IMR-90 (cell line): Measurements from ENCODE around the gene CTSC. TPM values are rescaled to one million over a fixed set of nuclear protein-coding genes. Genes with fewer than 3 reads are reported as not detected.

Experiments
- ATAC-seq: fragments of 200-7000 bp; cut with Tn5 transposase; 2 replicates; pipeline ENCODE4 v1.9.1; 2020; ENCODE audit warnings: low read depth, mild to moderate bottlenecking, moderate library complexity
- BruUV-seq: library from RNA; stranded (reverse); fragments of 400-500 nt; replicated peaks from 2 replicates; lab custom pipeline; 2021; lab: Mats Ljungman, UMichigan
- CTCF ChIA-PET: fragments of 300-600 bp; formaldehyde crosslinking; extraction: SDS; loops from one replicate; lab custom pipeline; 2021; ENCODE audit warnings: antibody characterized with exemption; lab: Yijun Ruan, JAX
- POLR2A ChIA-PET: fragments of 300-600 bp; sonication (Branson Sonifier 250); formaldehyde crosslinking; loops from one replicate; lab custom pipeline; 2022; ENCODE audit warnings: antibody characterized with exemption; ENCODE audit not compliant: unreplicated experiment; lab: Charles Lee
- DNase-seq: peaks from one replicate; pipeline ENCODE4 v3.0.0; 2013
- H2AFZ ChIP-seq: replicated peaks from 2 replicates; pipeline ENCODE3; 2013; ENCODE audit warnings: low read length, mild to moderate bottlenecking; ENCODE audit not compliant: poor library complexity
- H2AK5ac ChIP-seq: 2 replicates; pipeline ENCODE4 v1.6.1; 2013; ENCODE audit warnings: low read depth, low read length, inconsistent platforms
- H2AK9ac ChIP-seq: replicated peaks from 2 replicates; pipeline ENCODE3; 2013; ENCODE audit warnings: mild to moderate bottlenecking, low read depth, low read length, moderate library complexity; ENCODE audit not compliant: poor library complexity
- H2BK120ac ChIP-seq: 2 replicates; pipeline ENCODE4 v1.6.1; 2013; ENCODE audit warnings: low read depth, low read length, inconsistent platforms
- H2BK15ac ChIP-seq: 3 replicates; pipeline ENCODE4 v1.6.1; 2013; ENCODE audit warnings: low read depth, low read length, inconsistent platforms
- H2BK20ac ChIP-seq: 2 replicates; pipeline ENCODE4 v1.6.1; 2013; ENCODE audit warnings: low read depth, mild to moderate bottlenecking, inconsistent platforms, low read length, moderate library complexity
- H2BK5ac ChIP-seq: 2 replicates; pipeline ENCODE4 v1.6.1; 2013; ENCODE audit warnings: mild to moderate bottlenecking, low read depth, low read length, inconsistent platforms; ENCODE audit not compliant: poor library complexity, severe bottlenecking
- H3K14ac ChIP-seq: replicated peaks from 2 replicates; pipeline ENCODE4 v1.6.1; 2013; ENCODE audit warnings: low read depth, low read length, inconsistent platforms
- H3K18ac ChIP-seq: 2 replicates; pipeline ENCODE4 v1.6.1; 2013; ENCODE audit warnings: low read depth, low read length, control low read depth
- H3K23ac ChIP-seq: 2 replicates; pipeline ENCODE4 v1.6.1; 2013; ENCODE audit warnings: low read depth, low read length, inconsistent platforms
- H3K27ac ChIP-seq: 2 replicates; pipeline ENCODE4 v1.5.1; 2013; ENCODE audit warnings: mild to moderate bottlenecking, control low read depth, low read length; ENCODE audit not compliant: insufficient read depth
- H3K27me3 ChIP-seq: 2 replicates; pipeline ENCODE4 v1.6.1; 2013; ENCODE audit warnings: low read length; ENCODE audit not compliant: control insufficient read depth, insufficient read depth
- H3K36me3 ChIP-seq: 2 replicates; pipeline ENCODE4 v1.6.1; 2013; ENCODE audit warnings: low read length, mixed read lengths; ENCODE audit not compliant: control insufficient read depth, insufficient read depth
- H3K4ac ChIP-seq: 2 replicates; pipeline ENCODE4 v1.6.1; 2013; ENCODE audit warnings: low read depth, low read length, inconsistent platforms
- H3K4me1 ChIP-seq: 2 replicates; pipeline ENCODE4 v1.6.1; 2013; ENCODE audit warnings: low read length, mixed read lengths; ENCODE audit not compliant: control insufficient read depth, insufficient read depth
- H3K4me2 ChIP-seq: 2 replicates; pipeline ENCODE4 v1.6.1; 2013; ENCODE audit warnings: low read depth, mild to moderate bottlenecking, control low read depth, low read length, moderate library complexity
- H3K4me3 ChIP-seq: 2 replicates; pipeline ENCODE4 v1.5.1; 2013; ENCODE audit warnings: low read depth, mild to moderate bottlenecking, control low read depth, low read length, moderate library complexity; ENCODE audit not compliant: insufficient read depth
- H3K56ac ChIP-seq: 2 replicates; pipeline ENCODE4 v1.6.1; 2013; ENCODE audit warnings: low read length, inconsistent platforms; ENCODE audit not compliant: insufficient read depth; ENCODE audit errors: extremely low read depth
- H3K79me1 ChIP-seq, 2 experiments: 2 replicates each; pipeline ENCODE4 v1.6.1; 2013; ENCODE audit warnings: low read length in 2 of 2, inconsistent platforms in 1 of 2, low read depth in 1 of 2
- H3K9ac ChIP-seq: 2 replicates; pipeline ENCODE4 v1.6.1; 2013; ENCODE audit warnings: low read depth, low read length, control low read depth
- H3K9me1 ChIP-seq: 2 replicates; pipeline ENCODE4 v1.6.1; 2013; ENCODE audit warnings: low read length, inconsistent platforms; ENCODE audit not compliant: insufficient read depth
- H3K9me3 ChIP-seq: 2 replicates; pipeline ENCODE4 v1.6.1; 2013; ENCODE audit warnings: low read length; ENCODE audit not compliant: control insufficient read depth, insufficient read depth
- H4K20me1 ChIP-seq: 2 replicates; pipeline ENCODE4 v1.6.1; 2013; ENCODE audit warnings: low read length, inconsistent platforms; ENCODE audit not compliant: insufficient read depth
- H4K5ac ChIP-seq: 2 replicates; pipeline ENCODE4 v1.6.1; 2013; ENCODE audit warnings: mild to moderate bottlenecking, low read depth, low read length, control low read depth
- H4K8ac ChIP-seq, 2 experiments: 2 replicates each; pipeline ENCODE4 v1.6.1; 2013; ENCODE audit warnings: low read depth in 2 of 2, low read length in 2 of 2, control low read depth in 1 of 2, inconsistent platforms in 1 of 2
- H4K91ac ChIP-seq: 2 replicates; pipeline ENCODE4 v1.6.1; 2013; ENCODE audit warnings: low read depth, low read length, inconsistent platforms; ENCODE audit not compliant: insufficient read depth
- BHLHE40 ChIP-seq: fragments of 150-350 bp; IDR thresholded peaks from 2 replicates; pipeline ENCODE4 v1.6.1; 2016; ENCODE audit warnings: mild to moderate bottlenecking, low read depth, low read length
- CEBPB ChIP-seq: IDR thresholded peaks from 2 replicates; pipeline ENCODE4 v1.6.1; 2012; ENCODE audit warnings: low read depth, low read length, improper control_type of control experiment
- CHD1 ChIP-seq: IDR thresholded peaks from 2 replicates; pipeline ENCODE4 v1.6.1; 2012; ENCODE audit warnings: low read depth, low read length, improper control_type of control experiment
- FOS ChIP-seq: fragments of 150-350 bp; IDR thresholded peaks from 2 replicates; pipeline ENCODE4 v1.6.1; 2016; ENCODE audit warnings: low read depth, low read length
- MAFK ChIP-seq: IDR thresholded peaks from 2 replicates; pipeline ENCODE4 v1.6.1; 2012; ENCODE audit warnings: low read depth, low read length, improper control_type of control experiment
- MAZ ChIP-seq: IDR thresholded peaks from 2 replicates; pipeline ENCODE4 v1.6.1; 2012; ENCODE audit warnings: low read depth, mild to moderate bottlenecking, low read length, improper control_type of control experiment, moderate library complexity, borderline replicate concordance
- NFE2L2 ChIP-seq: fragments of 150-350 bp; IDR thresholded peaks from 2 replicates; pipeline ENCODE4 v1.6.1; 2016; ENCODE audit warnings: low read depth, mild to moderate bottlenecking, low read length
- POLR2A ChIP-seq: IDR thresholded peaks from 2 replicates; pipeline ENCODE4 v1.6.1; 2012; ENCODE audit warnings: mild to moderate bottlenecking, low read depth, low read length
- RAD21 ChIP-seq: IDR thresholded peaks from 2 replicates; pipeline ENCODE4 v1.6.1; 2012; ENCODE audit warnings: low read length, improper control_type of control experiment
- RCOR1 ChIP-seq: IDR thresholded peaks from 2 replicates; pipeline ENCODE4 v1.6.1; 2012; ENCODE audit warnings: mild to moderate bottlenecking, low read length, improper control_type of control experiment; ENCODE audit not compliant: insufficient replicate concordance
- RFX5 ChIP-seq: IDR thresholded peaks from 2 replicates; pipeline ENCODE4 v1.8.0; 2012; ENCODE audit warnings: low read depth, mild to moderate bottlenecking, low read length, moderate library complexity
- SMC3 ChIP-seq: fragments of 150-350 bp; IDR thresholded peaks from 2 replicates; pipeline ENCODE4 v1.6.1; 2016; ENCODE audit warnings: low read depth, mild to moderate bottlenecking, antibody characterized with exemption, low read length, moderate library complexity
- WGBS, 2 experiments: methylation state at CpG; one replicate each; pipeline versions ENCODE4 v1.1.5 to v1.1.7; 2013; ENCODE audit warnings: missing lambda C conversion rate in 2 of 2; ENCODE audit not compliant: insufficient read length in 1 of 2; ENCODE audit errors: extremely low coverage in 2 of 2; 5-methylcytosine and 5-hydroxymethylcytosine counted together
- dilution Hi-C: fragments of 300-500 bp; cut with HindIII; formaldehyde crosslinking; loops from one replicate; pipeline ENCODE4 v1.14.3; 2018; ENCODE audit warnings: low sequenced_read_pairs; ENCODE audit not compliant: unreplicated experiment
- in situ Hi-C: fragments of 300-500 bp; cut with MboI; formaldehyde crosslinking; loops from 3 replicates; pipeline ENCODE4 v1.14.3; 2019; ENCODE audit warnings: low sequenced_read_pairs, inconsistent platforms, mixed read lengths
- intact Hi-C: fragments of 100-400 bp; cut with micrococcal nuclease; formaldehyde crosslinking; loops from 2 replicates; pipeline ENCODE4 v1.10.0; 2022
- polyA plus RNA-seq, 3 experiments: library from polyadenylated mRNA; depleted of rRNA; stranded (reverse); fragments of >200 nt; gene quantifications; 2 replicates each; pipeline ENCODE4 v1.2.3, GENCODE V29; 2012; ENCODE audit warnings: low replicate concordance in 1 of 3
- total RNA-seq: library from RNA; depleted of rRNA; stranded (reverse); fragments of >200 nt; gene quantifications from 2 replicates; pipeline ENCODE4 v1.2.3, GENCODE V29; 2012
- TF ChIP-seq, protein P1 (sequence below): conservative IDR thresholded peaks from 2 replicates; pipeline ENCODE4 v1.5.1; 2012; ENCODE audit warnings: mild to moderate bottlenecking, low read depth, low read length, improper control_type of control experiment
- TF ChIP-seq, protein P2 (sequence below): fragments of 150-350 bp; IDR thresholded peaks from 2 replicates; pipeline ENCODE4 v1.6.1; 2017; ENCODE audit warnings: mild to moderate bottlenecking, antibody characterized with exemption, low read length, low read depth
- TF ChIP-seq, protein P3 (sequence below): fragments of 150-350 bp; IDR thresholded peaks from 2 replicates; pipeline ENCODE4 v1.6.1; 2016; ENCODE audit warnings: low read depth, mild to moderate bottlenecking, low read length, moderate library complexity, borderline replicate concordance

Gene CTSC
- total and polyA plus RNA-seq, 2 of the 4 experiments (the other 2 are of a cell fraction) = 208 to 299 TPM

DNA sequence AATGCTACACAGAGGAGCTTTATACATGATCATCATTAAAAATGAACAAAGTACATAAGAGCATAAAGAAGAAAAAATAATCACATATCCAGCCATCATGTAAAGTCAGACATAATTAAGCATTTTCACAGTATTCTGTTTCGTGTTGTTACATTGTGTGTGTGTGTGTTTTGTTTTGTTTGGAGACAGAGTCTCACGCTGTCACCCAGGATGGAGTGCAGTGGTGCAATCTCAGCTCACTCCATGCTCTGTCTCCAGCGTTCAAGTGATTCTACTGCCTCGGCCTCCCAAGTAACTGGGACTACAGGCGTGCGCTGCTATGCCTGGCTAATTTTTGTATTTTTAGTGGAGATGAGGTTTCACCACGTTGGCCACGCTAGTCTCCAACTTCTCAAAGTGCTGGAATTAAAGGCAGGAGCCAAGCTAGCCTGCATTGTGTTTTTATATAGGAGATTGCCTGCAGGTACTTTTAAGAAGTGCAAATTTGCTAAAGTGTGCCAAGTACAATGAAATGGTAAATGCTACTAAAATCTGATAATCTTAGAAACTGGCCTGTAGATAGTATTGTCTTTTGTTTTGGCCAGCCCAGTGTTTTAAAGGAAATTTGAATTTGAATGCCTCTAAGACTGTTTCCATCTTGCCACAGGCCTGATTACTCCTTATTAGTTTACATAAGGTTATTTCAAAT lies 7.8 kb downstream of the CTSC start:
- no peak overlapping the region for H2BK120ac ChIP-seq
- ChIA-PET CTCF (interaction anchor here (0.6 to 1.1 kb wide), 2 partner anchors 10 to 71 kb away, joined by 3 read pairs; no protein-coding TSS in a partner anchor), POLR2A (interaction anchor here (0.6 to 0.9 kb wide), 4 partner anchors 8 to 244 kb away, joined by 3 to 19 read pairs (median 5); partner anchors contain the start of gene CTSC)
- H4K5ac ChIP-seq = no peak overlapping the region
- no peak overlapping the region for H4K8ac ChIP-seq
- no peak overlapping the region for H3K4ac ChIP-seq
- peaks cover 23 to 67% of the 10 kb centered on the region in 2 experiments for H3K79me1 ChIP-seq
- H3K9me1 ChIP-seq = peaks cover 10% of the 10 kb centered on the region
- no peak overlapping the region for H3K56ac ChIP-seq
- no TSS peak for BruUV-seq
- peak overlapping the region; percentile 16 for H2BK5ac ChIP-seq
- no peaks in the 10 kb centered on the region for H3K9me3 ChIP-seq
- no peak overlapping the region for H3K14ac ChIP-seq
- H3K27me3 ChIP-seq = no peaks in the 10 kb centered on the region
- ATAC-seq = no peak
- H3K4me1 ChIP-seq = peaks cover 2% of the 10 kb centered on the region; the same call in 1 of the 2 replicates
- intact Hi-C loops (no loop called here), dilution Hi-C loops (no loop called here), in situ Hi-C loops (no loop called here)
- H3K23ac ChIP-seq = no peak overlapping the region
- H3K27ac ChIP-seq = no peak overlapping the region
- no peak overlapping the region for H2AK5ac ChIP-seq
- 91% methylated on average over 4 of the region's 8 CpGs; no CpG with 5 or more reads in 1 of the 2 experiments for WGBS, 2 experiments
- no peak overlapping the region for H2BK20ac ChIP-seq
- DNase-seq = no peak
- H3K4me2 ChIP-seq = no peak overlapping the region
- H4K91ac ChIP-seq = no peak overlapping the region
- H3K18ac ChIP-seq = no peak overlapping the region
- H3K9ac ChIP-seq = no peak overlapping the region
- peaks cover 24% of the 10 kb centered on the region for H4K20me1 ChIP-seq
- no peak overlapping the region for H2BK15ac ChIP-seq
- TF ChIP-seq CHD1 (no peak), POLR2A (no peak), SMC3 (no peak), FOS (no peak), CEBPB (no peak), RAD21 (no peak), MAFK (no peak), NFE2L2 (no peak), BHLHE40 (no peak), RCOR1 (no peak), MAZ (no peak), RFX5 (no peak)
- TF ChIP-seq, protein P1, sequence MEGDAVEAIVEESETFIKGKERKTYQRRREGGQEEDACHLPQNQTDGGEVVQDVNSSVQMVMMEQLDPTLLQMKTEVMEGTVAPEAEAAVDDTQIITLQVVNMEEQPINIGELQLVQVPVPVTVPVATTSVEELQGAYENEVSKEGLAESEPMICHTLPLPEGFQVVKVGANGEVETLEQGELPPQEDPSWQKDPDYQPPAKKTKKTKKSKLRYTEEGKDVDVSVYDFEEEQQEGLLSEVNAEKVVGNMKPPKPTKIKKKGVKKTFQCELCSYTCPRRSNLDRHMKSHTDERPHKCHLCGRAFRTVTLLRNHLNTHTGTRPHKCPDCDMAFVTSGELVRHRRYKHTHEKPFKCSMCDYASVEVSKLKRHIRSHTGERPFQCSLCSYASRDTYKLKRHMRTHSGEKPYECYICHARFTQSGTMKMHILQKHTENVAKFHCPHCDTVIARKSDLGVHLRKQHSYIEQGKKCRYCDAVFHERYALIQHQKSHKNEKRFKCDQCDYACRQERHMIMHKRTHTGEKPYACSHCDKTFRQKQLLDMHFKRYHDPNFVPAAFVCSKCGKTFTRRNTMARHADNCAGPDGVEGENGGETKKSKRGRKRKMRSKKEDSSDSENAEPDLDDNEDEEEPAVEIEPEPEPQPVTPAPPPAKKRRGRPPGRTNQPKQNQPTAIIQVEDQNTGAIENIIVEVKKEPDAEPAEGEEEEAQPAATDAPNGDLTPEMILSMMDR = no peak
- TF ChIP-seq, protein P2, sequence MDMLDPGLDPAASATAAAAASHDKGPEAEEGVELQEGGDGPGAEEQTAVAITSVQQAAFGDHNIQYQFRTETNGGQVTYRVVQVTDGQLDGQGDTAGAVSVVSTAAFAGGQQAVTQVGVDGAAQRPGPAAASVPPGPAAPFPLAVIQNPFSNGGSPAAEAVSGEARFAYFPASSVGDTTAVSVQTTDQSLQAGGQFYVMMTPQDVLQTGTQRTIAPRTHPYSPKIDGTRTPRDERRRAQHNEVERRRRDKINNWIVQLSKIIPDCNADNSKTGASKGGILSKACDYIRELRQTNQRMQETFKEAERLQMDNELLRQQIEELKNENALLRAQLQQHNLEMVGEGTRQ = no peak
- TF ChIP-seq, protein P3, sequence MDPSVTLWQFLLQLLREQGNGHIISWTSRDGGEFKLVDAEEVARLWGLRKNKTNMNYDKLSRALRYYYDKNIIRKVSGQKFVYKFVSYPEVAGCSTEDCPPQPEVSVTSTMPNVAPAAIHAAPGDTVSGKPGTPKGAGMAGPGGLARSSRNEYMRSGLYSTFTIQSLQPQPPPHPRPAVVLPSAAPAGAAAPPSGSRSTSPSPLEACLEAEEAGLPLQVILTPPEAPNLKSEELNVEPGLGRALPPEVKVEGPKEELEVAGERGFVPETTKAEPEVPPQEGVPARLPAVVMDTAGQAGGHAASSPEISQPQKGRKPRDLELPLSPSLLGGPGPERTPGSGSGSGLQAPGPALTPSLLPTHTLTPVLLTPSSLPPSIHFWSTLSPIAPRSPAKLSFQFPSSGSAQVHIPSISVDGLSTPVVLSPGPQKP = no peak
- no peak overlapping the region for H2AFZ ChIP-seq
- H3K36me3 ChIP-seq = peaks cover 47% of the 10 kb centered on the region
- no peak overlapping the region for H2AK9ac ChIP-seq
- H3K4me3 ChIP-seq = no peak overlapping the region
